Left lung (tissue), 10 donors: ENCODE measurements around the gene ACTN2. TPM values are rescaled to one million over a fixed set of nuclear protein-coding genes. Genes with fewer than 3 reads are reported as not detected.

Experiments used
- ATAC-seq: fragments of 200-7000 bp; cut with Tn5 transposase; one replicate; pipeline ENCODE4 v1.9.1; 2020; ENCODE audit warnings: moderate library complexity
- DNase-seq, 4 donors: peaks; one replicate each; pipeline ENCODE4 v3.0.0-alpha.2; 2013 to 2020
- H3K27ac ChIP-seq, 2 donors: fragments of 200-600 bp; sonication (generic) in 1 of 2; one replicate each; pipeline versions ENCODE4 v1.5.0 to v1.8.0; 2020 to 2021
- H3K27me3 ChIP-seq, 2 donors: fragments of 200-600 bp; sonication (generic) in 1 of 2; one replicate each; pipeline versions ENCODE4 v1.5.0 to v1.8.0; 2020 to 2021
- H3K36me3 ChIP-seq, 2 donors: fragments of 200-600 bp; sonication (generic) in 1 of 2; one replicate each; pipeline versions ENCODE4 v1.5.0 to v1.8.0; 2020 to 2021
- H3K4me1 ChIP-seq, 2 donors: fragments of 200-600 bp; one replicate each; pipeline ENCODE4 v1.8.0; 2021
- H3K4me3 ChIP-seq, 2 donors: fragments of 200-600 bp; sonication (generic) in 1 of 2; one replicate each; pipeline versions ENCODE4 v1.5.0 to v1.8.0; 2020 to 2021; ENCODE audit warnings: mild to moderate bottlenecking in 1 of 2
- H3K9me3 ChIP-seq, 2 donors: fragments of 200-600 bp; sonication (generic) in 1 of 2; one replicate each; pipeline versions ENCODE4 v1.5.0 to v1.8.0; 2020 to 2021
- CTCF ChIP-seq, 2 donors: fragments of 200-600 bp; sonication (generic) in 1 of 2; IDR thresholded peaks; one replicate each; pipeline versions ENCODE4 v1.5.0 to v1.8.0; 2021; ENCODE audit warnings: antibody characterized with exemption in 2 of 2
- intact Hi-C, 2 donors: fragments of 100-400 bp; cut with DNase I; formaldehyde crosslinking; loops; one replicate each; pipeline versions ENCODE4 v1.11.2 to v1.14.2; 2022
- polyA plus RNA-seq, 6 donors: library from polyadenylated mRNA; unstranded; fragments of 120-200 nt; gene quantifications; one replicate each; pipeline ENCODE4 v1.2.1, GENCODE V29; 2013; ENCODE audit not compliant: insufficient read length in 6 of 6
- total RNA-seq, 2 donors: library from RNA; stranded (reverse); fragmentation: NEBNext Ultra II Directional; extraction: Animal tissue kit (Norgen Biotek cat#: 25700); gene quantifications; one replicate each; pipeline ENCODE4 v1.2.1, GENCODE V29; 2021
- donor health status: DM: no; HTN: yes; CAD: no.
- donor health status: DM: no; HTN: no; CAD: no.

The ACTN2 gene
- total and polyA plus RNA-seq, 8 donors: 1.3 to 4.0 (median 2.5) TPM

- Histone ChIP-seq H3K27ac (no peak overlapping the region), H3K4me3 (no peak overlapping the region), H3K9me3 (no peaks in the 10 kb centered on the region), H3K4me1 (no peaks in the 10 kb centered on the region), H3K27me3 (no peaks in the 10 kb centered on the region), H3K36me3 (no peaks in the 10 kb centered on the region)
- intact Hi-C loops: no loop called here
- no peak for TF ChIP-seq CTCF (IDR thresholded peaks at IDR 0.05)
- ATAC-seq: no peak
- no peak for DNase-seq
Observed at GRCh38 chr1:236742421-236743160, 56.3 kb downstream of the ACTN2 start.

GRCh38 chr1:236744533-236744932 lies 58.2 kb downstream of the ACTN2 start:
- DNase-seq (no peak), ATAC-seq (no peak)
- no peaks in the 10 kb centered on the region for H3K36me3 ChIP-seq
- no peaks in the 10 kb centered on the region for H3K4me1 ChIP-seq
- intact Hi-C loops: no loop called here
- H3K9me3 ChIP-seq: no peaks in the 10 kb centered on the region
- no peaks in the 10 kb centered on the region for H3K27me3 ChIP-seq
- TF ChIP-seq CTCF (IDR thresholded peaks at IDR 0.05): no peak
- no peak overlapping the region for H3K27ac ChIP-seq
- no peak overlapping the region for H3K4me3 ChIP-seq

GRCh38 chr1:236746785-236747184 lies 60.5 kb downstream of the ACTN2 start:
- DNase-seq (no peak), ATAC-seq (no peak)
- Histone ChIP-seq H3K9me3 (no peaks in the 10 kb centered on the region), H3K36me3 (no peaks in the 10 kb centered on the region), H3K27me3 (peaks cover 0 to 8% of the 10 kb centered on the region in 2 donors), H3K4me3 (no peak overlapping the region), H3K27ac (no peak overlapping the region), H3K4me1 (no peaks in the 10 kb centered on the region)
- intact Hi-C loops: no loop called here
- TF ChIP-seq CTCF (IDR thresholded peaks at IDR 0.05): no peak

- no peak for ATAC-seq
- H3K36me3 ChIP-seq: no peaks in the 10 kb centered on the region
- no peaks in the 10 kb centered on the region for H3K4me1 ChIP-seq
- H3K27me3 ChIP-seq: peaks cover 0 to 8% of the 10 kb centered on the region in 2 donors
- no peak for TF ChIP-seq CTCF (IDR thresholded peaks at IDR 0.05)
- no peak for DNase-seq
- no peaks in the 10 kb centered on the region for H3K9me3 ChIP-seq
- H3K4me3 ChIP-seq: no peak overlapping the region
- intact Hi-C loops: no loop called here
- H3K27ac ChIP-seq: no peak overlapping the region
Observed at GRCh38 chr1:236747311-236747985, 61.1 kb downstream of the ACTN2 start.

GRCh38 chr1:236748268-236748870 lies 62.1 kb downstream of the ACTN2 start:
- Histone ChIP-seq H3K9me3 (no peaks in the 10 kb centered on the region), H3K4me1 (no peaks in the 10 kb centered on the region), H3K4me3 (no peak overlapping the region), H3K36me3 (no peaks in the 10 kb centered on the region), H3K27me3 (peaks cover 0 to 8% of the 10 kb centered on the region in 2 donors), H3K27ac (no peak overlapping the region)
- no peak for TF ChIP-seq CTCF (IDR thresholded peaks at IDR 0.05)
- DNase-seq (no peak), ATAC-seq (no peak)
- intact Hi-C loops: no loop called here
